Activated T-helper 1 cell treated with Interleukin-2 at 50 U/mL for 16 hours (primary cell): ENCODE data around the gene CCDC148.

Source experiments
- DNase-seq: peaks from one replicate; pipeline ENCODE4 v3.0.0-alpha.2; 2020; ENCODE audit warnings: low read depth

CCDC148 gene

GRCh38 chr2:158456309-158457066, at the start of gene CCDC148, which contains the start of gene PKP4:
TSS of gene CCDC148 (minus strand) at chr2:158456753. CDS start at chr2:158456439, 314 bp downstream.
TSS of gene PKP4 (plus strand) at chr2:158456952. CDS start at chr2:158533185, 76,233 bp downstream.
- DNase-seq, result peak; percentile 77

GRCh38 chr2:158505448-158505934, 48.9 kb upstream of the CCDC148 start:
- no peak for DNase-seq

- DNase-seq, result no peak
Observed at GRCh38 chr2:158504088-158504487, 47.5 kb upstream of the CCDC148 start.

GRCh38 chr2:158502974-158503373, 46.4 kb upstream of the CCDC148 start:
- DNase-seq, result no peak

- no peak for DNase-seq
Observed at GRCh38 chr2:158501301-158501700, 44.7 kb upstream of the CCDC148 start.

GRCh38 chr2:158500333-158500732, 43.8 kb upstream of the CCDC148 start:
- no peak for DNase-seq

GRCh38 chr2:158499383-158499782, 42.8 kb upstream of the CCDC148 start:
- DNase-seq, result no peak

DNA sequence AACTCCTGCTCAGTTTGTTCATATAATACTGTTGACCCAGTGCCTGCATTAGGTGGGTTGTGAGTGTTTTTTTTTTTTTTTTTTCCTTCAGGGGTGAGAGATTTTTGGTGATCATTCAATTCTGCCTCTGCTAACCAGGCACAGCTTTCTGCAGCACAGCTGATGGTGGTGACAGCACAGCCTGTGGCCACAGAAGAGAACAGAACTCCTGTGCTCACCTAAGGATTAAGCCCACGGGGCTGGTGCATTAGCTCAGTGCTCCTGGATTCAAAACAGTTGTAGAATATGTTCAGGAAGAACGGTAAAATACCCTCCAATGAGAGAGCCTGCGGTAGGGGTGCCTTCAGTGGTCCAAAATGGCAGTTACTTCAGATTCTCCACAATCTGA, 42.2 kb upstream of the CCDC148 start:
- no peak for DNase-seq

GRCh38 chr2:158498043-158498748, 41.6 kb upstream of the CCDC148 start:
- DNase-seq, result no peak

GRCh38 chr2:158497486-158497885, 40.9 kb upstream of the CCDC148 start:
- no peak for DNase-seq

GRCh38 chr2:158496986-158497385, 40.4 kb upstream of the CCDC148 start:
- no peak for DNase-seq

GRCh38 chr2:158495175-158495574, 38.6 kb upstream of the CCDC148 start:
- DNase-seq, result no peak

DNA sequence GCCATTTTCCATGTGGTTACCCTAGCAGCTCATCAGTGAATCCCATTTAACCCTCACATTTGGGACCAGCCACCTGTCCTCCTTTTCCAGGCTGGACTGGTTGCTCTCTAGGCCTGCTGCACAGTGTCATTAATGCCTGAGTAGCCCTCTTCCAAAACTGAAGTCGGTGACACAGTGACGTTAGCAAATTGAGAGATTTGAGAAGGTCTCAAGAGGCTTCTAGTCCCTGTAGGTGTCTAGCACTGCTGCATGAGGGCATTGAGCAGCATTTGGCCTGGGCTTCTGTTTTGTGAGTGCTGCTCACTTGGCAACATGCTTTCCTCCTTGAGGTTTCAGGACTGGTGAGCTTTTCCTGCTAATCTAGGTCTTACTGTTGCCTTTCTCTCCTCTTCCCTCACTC, 36.9 kb upstream of the CCDC148 start:
- DNase-seq, result no peak

DNA sequence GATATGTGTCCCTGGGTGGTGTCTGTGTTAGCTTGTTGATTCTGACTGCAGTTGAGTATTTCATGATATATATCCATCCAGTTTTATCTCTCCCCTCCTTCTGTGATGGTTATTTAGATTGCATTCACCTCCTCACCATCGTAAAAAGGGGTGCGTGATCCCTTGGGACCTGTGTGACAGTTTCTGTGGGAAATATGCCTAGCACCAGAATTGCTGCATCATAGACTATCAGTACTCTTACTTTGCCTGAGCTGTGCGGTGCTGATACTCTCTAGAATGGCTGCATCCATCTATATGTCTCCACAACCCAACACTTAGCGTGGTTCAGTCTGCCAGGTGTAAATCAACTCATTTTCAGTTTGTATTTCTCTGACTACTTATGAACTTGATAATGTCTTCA, 34.5 kb upstream of the CCDC148 start:
- no peak for DNase-seq

DNA sequence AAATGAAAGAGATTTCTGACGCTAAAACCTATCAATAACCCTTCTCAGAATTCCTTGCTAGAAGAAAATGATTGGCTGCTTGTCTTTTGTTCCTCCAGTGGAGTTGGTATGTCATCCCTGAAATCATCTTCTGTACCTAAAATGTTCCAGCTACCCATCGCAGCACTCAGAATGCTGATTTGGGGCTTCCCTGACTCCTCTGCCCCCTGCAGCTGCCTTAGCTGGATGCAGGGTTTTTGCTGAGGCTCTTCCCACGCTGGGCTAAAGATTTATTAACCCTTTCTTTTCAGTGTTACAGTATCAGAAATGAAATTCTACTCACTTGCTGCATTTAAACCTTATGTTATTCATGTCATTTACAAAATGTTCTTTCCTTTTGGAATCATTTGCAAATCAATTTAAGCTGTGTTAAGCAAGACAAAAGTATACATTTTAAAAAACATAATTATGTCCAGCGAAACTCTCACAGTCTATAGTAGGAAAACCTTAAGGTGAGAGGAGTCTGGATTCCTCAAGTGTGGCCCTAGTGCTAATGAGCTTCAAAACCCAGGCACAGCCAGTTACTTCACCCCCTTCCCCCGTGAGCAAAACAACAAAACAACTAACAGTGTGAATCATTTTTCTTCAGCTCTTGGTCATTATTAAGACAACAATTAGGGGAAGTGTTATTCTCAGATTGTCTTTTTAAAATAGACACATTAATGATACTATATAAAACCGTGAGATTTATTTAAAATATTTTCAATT, 33.0 kb upstream of the CCDC148 start:
- DNase-seq, result no peak

GRCh38 chr2:158488442-158489216, 32.1 kb upstream of the CCDC148 start:
- DNase-seq, result no peak

- DNase-seq, result no peak
Observed at GRCh38 chr2:158487419-158487818, 30.9 kb upstream of the CCDC148 start.

DNA sequence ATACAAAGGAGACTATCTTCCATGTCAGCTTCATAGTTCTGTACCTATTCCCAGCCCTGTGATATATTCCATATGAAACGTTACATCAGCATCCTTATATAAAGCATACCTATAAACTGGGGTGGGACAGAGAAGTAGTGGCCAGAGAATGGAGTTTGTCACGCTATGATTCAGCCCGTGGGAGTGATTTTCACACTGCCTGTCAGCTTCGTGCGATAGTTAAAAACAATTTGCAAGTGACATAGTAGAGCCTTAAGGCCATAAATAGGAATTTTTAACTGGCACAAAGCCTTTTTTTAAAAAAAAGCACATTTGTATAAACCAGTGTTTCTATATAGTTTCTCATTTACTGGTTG, 30.4 kb upstream of the CCDC148 start:
- DNase-seq, result no peak

- DNase-seq, result no peak
Observed at GRCh38 chr2:158486150-158486969, 29.8 kb upstream of the CCDC148 start.

DNA sequence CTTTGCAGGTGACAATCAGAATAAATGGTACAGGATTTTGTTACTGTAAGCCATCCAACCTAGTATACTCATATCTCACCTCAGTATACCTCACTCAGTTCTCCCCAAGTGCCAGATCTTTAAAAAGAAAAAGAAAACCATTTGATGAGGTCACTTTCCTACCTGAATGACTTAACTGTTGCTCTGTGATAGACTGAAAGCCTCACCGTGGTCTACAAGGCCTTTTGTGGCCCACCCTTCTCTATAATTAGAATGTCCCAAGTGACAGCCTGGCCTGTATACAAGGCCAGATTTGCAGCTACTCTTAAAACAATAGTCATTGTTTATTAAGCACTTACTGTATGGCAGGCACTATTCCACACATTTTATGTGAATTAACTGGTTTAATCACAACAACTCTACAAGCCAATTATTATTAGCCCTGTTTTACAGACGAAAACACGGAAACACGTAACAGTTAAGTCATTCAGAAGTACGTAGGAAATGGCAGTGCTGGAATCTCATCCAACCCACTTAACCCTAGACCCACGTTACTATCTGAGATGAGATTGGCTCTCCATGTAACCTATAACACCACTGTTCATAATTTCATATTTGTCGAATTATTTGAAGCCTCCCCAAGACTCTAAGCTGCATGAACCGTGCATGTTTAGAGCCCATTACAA, 28.5 kb upstream of the CCDC148 start:
- no peak for DNase-seq
